A673 (cell line): ENCODE results near the gene KLF7.

ENCODE experiments used
- CTCF ChIP-seq: fragments of 300-800, 200-600 bp; sonication (generic); conservative IDR thresholded peaks from 2 replicates; pipeline ENCODE4 v1.5.1; 2017; ENCODE audit warnings: low read depth, mild to moderate bottlenecking, antibody characterized with exemption, low read length, moderate library complexity, mixed read lengths
- EZH2 ChIP-seq: fragments of 200-600 bp; sonication (generic); IDR thresholded peaks from 2 replicates; pipeline ENCODE4 v1.6.1; 2017; ENCODE audit warnings: borderline replicate concordance, low read depth, mild to moderate bottlenecking, mixed read lengths, antibody characterized with exemption, low read length; ENCODE audit not compliant: poor library complexity, severe bottlenecking

GRCh38 chr2:207055257-207055656 lies 110.5 kb downstream of the KLF7 start:
- TF ChIP-seq EZH2 = no peak
- no peak for TF ChIP-seq CTCF
